Esophagus (tissue), 2 donors: ENCODE data around the gene PLCZ1. TPM values are rescaled to one million over a fixed set of nuclear protein-coding genes. Genes with fewer than 3 reads are reported as not detected.

Experiments used
- H3K27ac ChIP-seq, 2 donors: one replicate each; pipeline ENCODE4 v1.5.1; 2013; ENCODE audit warnings: low read depth in 2 of 2, mild to moderate bottlenecking in 2 of 2, inconsistent platforms in 1 of 2, low read length in 1 of 2, moderate library complexity in 1 of 2
- H3K27me3 ChIP-seq, 2 donors: one replicate each; pipeline ENCODE4 v1.6.1; 2013; ENCODE audit warnings: low read length in 2 of 2, control low read depth in 1 of 2, mild to moderate bottlenecking in 1 of 2; ENCODE audit not compliant: insufficient read depth in 2 of 2, control insufficient read depth in 1 of 2
- H3K36me3 ChIP-seq, 2 donors: one replicate each; pipeline ENCODE4 v1.6.1; 2013; ENCODE audit warnings: low read length in 1 of 2; ENCODE audit not compliant: control insufficient read depth in 2 of 2, insufficient read depth in 2 of 2
- H3K4me1 ChIP-seq, 2 donors: one replicate each; pipeline ENCODE4 v1.6.1; 2013; ENCODE audit warnings: low read length in 1 of 2; ENCODE audit not compliant: control insufficient read depth in 2 of 2, insufficient read depth in 2 of 2
- H3K4me3 ChIP-seq, 2 donors: one replicate each; pipeline ENCODE4 v1.5.1; 2013; ENCODE audit warnings: low read length in 2 of 2, mild to moderate bottlenecking in 2 of 2, low read depth in 1 of 2, moderate library complexity in 1 of 2
- H3K9me3 ChIP-seq, 2 donors: one replicate each; pipeline ENCODE4 v1.6.1; 2013; ENCODE audit warnings: mild to moderate bottlenecking in 2 of 2, low read depth in 1 of 2, low read length in 1 of 2, moderate library complexity in 1 of 2; ENCODE audit not compliant: control insufficient read depth in 2 of 2, insufficient read depth in 1 of 2
- WGBS, 2 donors: extraction: QIAGEN DNeasy Blood & Tissue Kit; methylation state at CpG; one replicate each; pipeline ENCODE4 v1.1.7; 2013; 5-methylcytosine and 5-hydroxymethylcytosine counted together
- polyA plus RNA-seq, 2 donors: library from polyadenylated mRNA; stranded (reverse); fragments of 200-250 nt; gene quantifications; one replicate each; pipeline ENCODE4 v1.2.3, GENCODE V29; 2013
- donor health status: healthy with polysubstance abuse.
- donor health status: Bipolar disorder and iron deficiency.

The PLCZ1 gene
- polyA plus RNA-seq, 2 donors = not detected

DNA sequence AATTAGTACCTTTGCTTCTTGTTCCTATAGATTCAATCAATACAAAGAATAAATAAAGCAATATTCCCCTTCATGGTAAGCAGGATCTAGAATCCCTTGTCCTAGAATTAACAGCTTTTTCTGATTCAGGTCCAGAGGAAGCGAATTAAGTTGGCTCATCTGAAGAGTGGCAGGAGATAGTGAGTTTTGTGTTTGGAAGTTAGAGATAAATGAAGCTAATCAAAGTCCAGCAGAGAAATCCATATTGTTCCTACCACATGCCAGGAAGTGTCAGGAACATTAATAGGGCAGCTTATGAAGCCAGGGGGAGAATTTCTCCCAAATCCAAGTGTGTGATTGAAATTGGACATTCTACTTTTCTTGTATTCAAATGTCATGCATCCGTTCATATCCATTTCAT lies 14.1 kb upstream of the PLCZ1 start:
- Histone ChIP-seq H3K27ac (no peak overlapping the region), H3K27me3 (no peaks in the 10 kb centered on the region), H3K9me3 (peaks cover 0 to 1% of the 10 kb centered on the region in 2 donors), H3K36me3 (no peaks in the 10 kb centered on the region), H3K4me1 (no peaks in the 10 kb centered on the region), H3K4me3 (no peak overlapping the region)
- 69 to 75% methylated on average over 2 of the region's 2 CpGs for WGBS, 2 donors

GRCh38 chr12:18750085-18750484 lies 12.3 kb upstream of the PLCZ1 start:
- Histone ChIP-seq H3K27ac (no peak overlapping the region), H3K4me1 (no peaks in the 10 kb centered on the region), H3K27me3 (no peaks in the 10 kb centered on the region), H3K4me3 (no peak overlapping the region), H3K36me3 (no peaks in the 10 kb centered on the region), H3K9me3 (peaks cover 0 to 1% of the 10 kb centered on the region in 2 donors)
- WGBS, 2 donors = 85 to 92% methylated on average over 1 of the region's 1 CpG

DNA sequence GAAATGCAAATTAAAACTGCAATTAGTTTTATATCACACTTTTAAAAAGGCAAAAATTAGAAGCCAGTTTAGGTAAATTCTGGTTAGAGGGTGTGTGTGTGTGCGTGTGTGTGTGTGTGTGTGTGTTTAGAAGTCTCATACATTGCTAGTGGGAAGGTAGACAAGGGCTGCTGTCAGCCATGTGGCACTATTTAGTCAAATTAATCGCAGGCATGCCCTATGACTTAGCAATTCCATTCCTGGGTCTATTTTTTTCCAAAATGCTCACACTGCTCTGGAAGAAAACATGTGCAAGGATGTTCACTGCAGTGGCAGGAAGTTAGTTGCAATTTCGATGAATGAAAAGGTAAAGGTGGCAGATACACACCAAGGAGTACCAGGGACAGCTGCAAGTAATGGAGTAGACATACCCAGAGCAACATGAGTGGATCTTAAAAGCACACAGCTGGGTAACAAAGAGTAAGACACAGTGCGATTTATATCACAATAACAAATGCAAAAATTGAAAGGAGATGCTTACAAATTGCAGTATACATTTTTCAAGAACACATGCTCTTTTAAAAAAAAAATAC lies 11.7 kb upstream of the PLCZ1 start:
- H3K9me3 ChIP-seq = peaks cover 0 to 1% of the 10 kb centered on the region in 2 donors
- no peaks in the 10 kb centered on the region for H3K36me3 ChIP-seq
- no peak overlapping the region for H3K27ac ChIP-seq
- H3K4me3 ChIP-seq = no peak overlapping the region
- no peaks in the 10 kb centered on the region for H3K27me3 ChIP-seq
- H3K4me1 ChIP-seq = no peaks in the 10 kb centered on the region
- WGBS, 2 donors = 67 to 82% methylated on average over 4 of the region's 4 CpGs

DNA sequence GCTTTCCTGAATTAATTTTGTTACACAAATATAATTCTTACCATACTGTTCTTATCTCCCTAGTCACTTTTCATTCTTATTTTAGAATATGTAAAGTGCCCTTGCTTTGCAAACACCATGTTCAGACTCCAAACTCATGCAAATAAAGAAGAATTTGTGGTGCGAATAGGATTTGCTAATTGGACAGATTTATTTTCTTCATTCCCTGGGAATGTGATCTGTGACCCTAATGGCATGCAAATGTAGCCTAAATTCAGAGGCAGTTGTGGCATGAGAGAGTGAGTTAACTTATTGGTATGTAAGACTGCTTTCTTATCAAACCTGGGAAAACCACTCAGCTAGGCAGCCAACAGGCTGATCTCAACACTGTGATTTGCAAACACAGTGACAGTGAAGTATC lies 10.1 kb upstream of the PLCZ1 start:
- Histone ChIP-seq H3K4me3 (no peak overlapping the region), H3K36me3 (no peaks in the 10 kb centered on the region), H3K4me1 (no peaks in the 10 kb centered on the region), H3K27me3 (no peaks in the 10 kb centered on the region), H3K27ac (no peak overlapping the region), H3K9me3 (no peaks in the 10 kb centered on the region)
- WGBS, 2 donors = 80 to 82% methylated on average over 1 of the region's 1 CpG

DNA sequence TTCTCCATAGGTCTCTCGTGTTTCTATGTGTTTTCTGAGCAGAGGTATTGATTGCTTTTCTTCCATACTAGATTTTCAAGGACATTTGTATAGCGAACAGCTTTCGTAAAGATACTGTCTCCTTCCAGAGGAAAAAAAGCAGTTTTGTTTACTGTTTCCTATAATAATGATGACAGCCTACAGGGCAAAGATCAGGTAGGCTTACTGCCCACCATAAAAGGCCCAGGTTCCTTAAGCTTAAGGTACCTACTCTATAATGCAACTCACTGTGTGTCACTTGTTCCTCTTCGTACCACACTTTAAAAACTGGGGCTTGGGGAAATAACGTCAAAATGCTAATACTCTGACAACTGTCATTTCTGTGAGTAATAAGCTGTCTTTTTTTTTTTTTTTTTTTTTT lies 6.7 kb downstream of the PLCZ1 start:
- no peaks in the 10 kb centered on the region for H3K4me1 ChIP-seq
- H3K4me3 ChIP-seq = no peak overlapping the region
- H3K27ac ChIP-seq = no peak overlapping the region
- H3K9me3 ChIP-seq = peaks cover 2 to 4% of the 10 kb centered on the region in 2 donors
- 72 to 90% methylated on average over 5 of the region's 5 CpGs for WGBS, 2 donors
- no peaks in the 10 kb centered on the region for H3K36me3 ChIP-seq
- no peaks in the 10 kb centered on the region for H3K27me3 ChIP-seq

- peak overlapping the region in 1 of 2 donors; percentile 57 for H3K27ac ChIP-seq
- H3K4me1 ChIP-seq = no peaks in the 10 kb centered on the region
- no peak overlapping the region for H3K4me3 ChIP-seq
- 49 to 63% methylated on average over 2 of the region's 2 CpGs for WGBS, 2 donors
- H3K27me3 ChIP-seq = no peaks in the 10 kb centered on the region
- no peaks in the 10 kb centered on the region for H3K9me3 ChIP-seq
- no peaks in the 10 kb centered on the region for H3K36me3 ChIP-seq
Measured at GRCh38 chr12:18723752-18724151, 14.1 kb downstream of the PLCZ1 start.

DNA sequence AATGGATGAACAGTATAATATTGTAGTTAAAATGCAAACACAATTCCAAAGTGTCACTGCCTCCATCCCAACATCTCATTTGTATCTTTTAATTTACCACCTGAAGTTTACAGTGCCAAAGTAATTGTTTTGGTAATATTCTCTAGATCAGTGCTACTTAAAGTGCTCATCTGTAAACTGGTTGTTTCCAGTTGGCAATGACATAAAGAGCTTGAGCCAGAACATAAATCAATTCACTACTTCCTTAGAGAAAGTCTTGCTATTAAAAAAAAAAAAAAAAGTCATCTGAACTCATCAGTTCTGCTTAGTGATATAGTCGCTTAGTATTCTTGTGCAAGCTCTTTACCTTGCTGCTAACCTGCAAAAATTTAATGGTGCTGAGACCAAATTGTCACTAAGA lies 16.4 kb downstream of the PLCZ1 start:
- H3K27me3 ChIP-seq = no peaks in the 10 kb centered on the region
- H3K4me1 ChIP-seq = no peaks in the 10 kb centered on the region
- no peak overlapping the region for H3K4me3 ChIP-seq
- WGBS, 2 donors = 79 to 82% methylated on average over 1 of the region's 1 CpG
- no peaks in the 10 kb centered on the region for H3K9me3 ChIP-seq
- no peaks in the 10 kb centered on the region for H3K36me3 ChIP-seq
- H3K27ac ChIP-seq = no peak overlapping the region

- Histone ChIP-seq H3K4me3 (no peak overlapping the region), H3K27ac (no peak overlapping the region), H3K36me3 (no peaks in the 10 kb centered on the region), H3K27me3 (no peaks in the 10 kb centered on the region), H3K9me3 (no peaks in the 10 kb centered on the region), H3K4me1 (no peaks in the 10 kb centered on the region)
Measured at GRCh38 chr12:18720690-18721089, 17.1 kb downstream of the PLCZ1 start.

DNA sequence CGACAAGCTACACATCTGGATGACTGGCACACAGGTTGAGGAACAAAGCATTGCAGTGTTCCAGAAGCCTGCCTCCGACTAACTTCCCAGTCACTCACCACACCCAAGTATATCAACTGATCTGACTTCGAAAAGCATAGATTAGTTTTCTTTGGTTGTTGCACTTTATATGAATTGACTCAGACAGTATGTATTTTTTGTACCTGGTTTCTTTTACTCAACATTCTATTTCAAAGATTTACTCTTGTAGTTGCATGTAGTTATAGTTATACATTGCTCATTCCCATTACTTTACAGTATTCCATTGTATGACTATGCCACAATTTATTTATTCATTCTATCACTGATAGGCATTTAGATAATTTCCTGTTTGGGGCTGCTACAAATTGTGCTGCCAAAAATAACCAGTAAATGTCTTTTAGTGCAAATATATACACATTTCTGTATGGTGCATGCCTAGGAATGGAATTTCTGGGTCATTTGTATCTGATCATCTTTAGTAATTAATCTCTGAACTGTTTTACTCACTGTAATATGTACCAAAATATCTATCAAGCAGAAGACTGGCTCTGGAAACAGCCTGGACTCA lies 17.8 kb downstream of the PLCZ1 start:
- Histone ChIP-seq H3K4me1 (no peaks in the 10 kb centered on the region), H3K27ac (no peak overlapping the region), H3K4me3 (no peak overlapping the region), H3K27me3 (no peaks in the 10 kb centered on the region), H3K36me3 (no peaks in the 10 kb centered on the region), H3K9me3 (no peaks in the 10 kb centered on the region)
- 34 to 62% methylated on average over 3 of the region's 3 CpGs for WGBS, 2 donors

DNA sequence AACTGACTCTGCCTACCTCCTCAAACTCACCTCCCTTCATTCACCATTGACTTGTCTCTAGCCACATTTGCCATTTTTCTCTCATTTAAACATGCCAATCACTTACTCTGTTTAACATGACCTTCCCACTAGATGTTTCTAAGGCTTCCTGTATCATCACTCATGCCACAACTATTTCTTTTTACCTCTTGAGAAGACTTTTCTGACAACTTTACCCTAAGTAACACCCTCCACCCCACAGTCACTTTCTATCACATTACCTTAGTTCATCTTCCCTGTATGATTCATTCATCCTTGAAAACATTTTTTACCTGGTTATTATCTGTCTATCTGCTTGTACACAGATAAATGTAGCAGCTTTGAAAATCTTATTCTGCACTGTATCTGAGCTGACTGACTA lies 19.4 kb downstream of the PLCZ1 start:
- H3K27me3 ChIP-seq = no peaks in the 10 kb centered on the region
- H3K4me1 ChIP-seq = no peaks in the 10 kb centered on the region
- H3K4me3 ChIP-seq = no peak overlapping the region
- no peak overlapping the region for H3K27ac ChIP-seq
- H3K9me3 ChIP-seq = no peaks in the 10 kb centered on the region
- H3K36me3 ChIP-seq = no peaks in the 10 kb centered on the region
